GM11168 (cell line): ENCODE data around the gene ZNF541.

Experiments used
- in situ Hi-C: fragments of 300-500 bp; cut with MboI; formaldehyde crosslinking; loops from one replicate; pipeline ENCODE4 v1.12.0; 2022; ENCODE audit warnings: low sequenced_read_pairs; ENCODE audit not compliant: unreplicated experiment

ZNF541 gene

GRCh38 chr19:47573071-47574026, at the start of gene ZNF541:
Gene ZNF541 (minus strand): TSS chr19:47573148. CDS start chr19:47555856, 17,292 bp downstream.
- in situ Hi-C loops: no loop called here

- in situ Hi-C loops: no loop called here
Observed at GRCh38 chr19:47619763-47620162, 46.8 kb upstream of the ZNF541 start.

GRCh38 chr19:47618771-47619170, 45.8 kb upstream of the ZNF541 start:
- in situ Hi-C loops: no loop called here

GRCh38 chr19:47615714-47616113, 42.8 kb upstream of the ZNF541 start:
- in situ Hi-C loops: no loop called here

- in situ Hi-C loops: no loop called here
Observed at GRCh38 chr19:47615230-47615629, 42.3 kb upstream of the ZNF541 start.

- in situ Hi-C loops: no loop called here
Observed at GRCh38 chr19:47614559-47614958, 41.6 kb upstream of the ZNF541 start.

GRCh38 chr19:47614021-47614295, 41.0 kb upstream of the ZNF541 start:
- in situ Hi-C loops: no loop called here

GRCh38 chr19:47613165-47614020, 40.4 kb upstream of the ZNF541 start:
- in situ Hi-C loops: no loop called here

GRCh38 chr19:47610902-47611301, 38.0 kb upstream of the ZNF541 start:
- in situ Hi-C loops: no loop called here

GRCh38 chr19:47609906-47610894, 37.3 kb upstream of the ZNF541 start:
- in situ Hi-C loops: no loop called here

GRCh38 chr19:47608969-47609905, 36.3 kb upstream of the ZNF541 start, which contains the start of gene BICRA:
Gene BICRA (plus strand): TSS chr19:47609134. CDS start chr19:47673575, 64,441 bp downstream.
- in situ Hi-C loops: no loop called here

GRCh38 chr19:47608074-47608918, 35.3 kb upstream of the ZNF541 start:
- in situ Hi-C loops: no loop called here

- in situ Hi-C loops: no loop called here
Observed at GRCh38 chr19:47607564-47608073, 34.7 kb upstream of the ZNF541 start.

- in situ Hi-C loops: no loop called here
Observed at GRCh38 chr19:47603706-47604565, 31.0 kb upstream of the ZNF541 start.

- in situ Hi-C loops: no loop called here
Observed at GRCh38 chr19:47601180-47601904, 28.4 kb upstream of the ZNF541 start.
